HL-60 (cell line): ENCODE results near the gene FXYD2.

Experiments used
- DNase-seq, 2 experiments: peaks; one replicate each; pipeline ENCODE4 v3.0.0-alpha.2; 2010 to 2020; ENCODE audit warnings: low read depth in 1 of 2, low spot score in 1 of 2
- H3K27ac ChIP-seq: fragments of 250-450 bp; sonication (Bioruptor Pico); replicated peaks from 2 replicates; pipeline ENCODE4 v1.5.1; 2020; ENCODE audit warnings: mild to moderate bottlenecking, moderate library complexity
- H3K27me3 ChIP-seq: fragments of 250-450 bp; sonication (Bioruptor Pico); 2 replicates; pipeline ENCODE4 v1.5.1; 2021; ENCODE audit warnings: mild to moderate bottlenecking, moderate library complexity; ENCODE audit not compliant: insufficient read depth, poor library complexity, severe bottlenecking
- H3K4me3 ChIP-seq: replicated peaks from 2 replicates; pipeline ENCODE4 v1.5.1; 2011; ENCODE audit warnings: mild to moderate bottlenecking, control low read depth, low read length; ENCODE audit not compliant: insufficient read depth
- CTCF ChIP-seq: IDR thresholded peaks from one replicate; pipeline ENCODE4 v1.5.1; 2011; ENCODE audit warnings: low read length, control low read depth, inconsistent platforms; ENCODE audit not compliant: insufficient read depth
- GABPA ChIP-seq: IDR thresholded peaks from 2 replicates; pipeline ENCODE4 v1.6.1; 2012; ENCODE audit warnings: low read depth
- POLR2AphosphoS5 ChIP-seq: IDR thresholded peaks from 2 replicates; pipeline ENCODE4 v1.6.1; 2012; ENCODE audit warnings: low read depth
- REST ChIP-seq: IDR thresholded peaks from 2 replicates; pipeline ENCODE4 v1.6.1; 2012; ENCODE audit warnings: low read depth; ENCODE audit not compliant: insufficient replicate concordance
- SPI1 ChIP-seq: IDR thresholded peaks from 2 replicates; pipeline ENCODE4 v1.6.1; 2012; ENCODE audit warnings: low read depth, mild to moderate bottlenecking, borderline replicate concordance

Gene FXYD2

GRCh38 chr11:117852309-117852708 is 27.8 kb upstream of the FXYD2 start:
- H3K27ac ChIP-seq: no peak overlapping the region
- DNase-seq: no peak
- H3K27me3 ChIP-seq: no peaks in the 10 kb centered on the region
- no peak overlapping the region for H3K4me3 ChIP-seq
- TF ChIP-seq GABPA (no peak), CTCF (no peak), SPI1 (no peak), REST (no peak), POLR2AphosphoS5 (no peak)

- no peak for DNase-seq
- H3K27me3 ChIP-seq: no peaks in the 10 kb centered on the region
- no peak for TF ChIP-seq SPI1
- TF ChIP-seq REST: no peak
Observed at GRCh38 chr11:117851852-117852251, 27.3 kb upstream of the FXYD2 start.

GRCh38 chr11:117851106-117851505 is 26.6 kb upstream of the FXYD2 start:
- H3K27me3 ChIP-seq: no peaks in the 10 kb centered on the region
- no peak for DNase-seq
- TF ChIP-seq SPI1 (no peak), POLR2AphosphoS5 (no peak), GABPA (no peak), CTCF (no peak), REST (no peak)
- no peak overlapping the region for H3K27ac ChIP-seq
- H3K4me3 ChIP-seq: no peak overlapping the region

More at GRCh38 chr11:117851852-117852251, 27.3 kb upstream of the FXYD2 start:
- H3K4me3 ChIP-seq: no peak overlapping the region
- no peak overlapping the region for H3K27ac ChIP-seq

- H3K27me3 ChIP-seq: no peaks in the 10 kb centered on the region
- no peak overlapping the region for H3K4me3 ChIP-seq
- no peak for DNase-seq
- TF ChIP-seq POLR2AphosphoS5 (no peak), REST (no peak), SPI1 (no peak), CTCF (no peak), GABPA (no peak)
- H3K27ac ChIP-seq: no peak overlapping the region
Observed at GRCh38 chr11:117849781-117850414, 25.4 kb upstream of the FXYD2 start.
